ENCODE measurements around the gene ATPAF2. TPM values are rescaled to one million over a fixed set of nuclear protein-coding genes. Genes with fewer than 3 reads are reported as not detected.

ATPAF2 gene
- total RNA-seq, 1 experiment from 2014 or later: 44.5 TPM

- no peak overlapping the region for H2AFZ ChIP-seq
- TSS peak; percentile 37 for BruUV-seq (replicated peaks)
- H4K20me1 ChIP-seq (ENCODE audit: insufficient read depth): no peaks in the 10 kb centered on the region
- ChIA-PET CTCF (interaction anchor here (0.6 to 1.1 kb wide), 3 partner anchors 21 to 402 kb away, joined by 3 to 5 read pairs (median 5); no protein-coding TSS in a partner anchor), POLR2A (ENCODE audit: unreplicated experiment) (interaction anchor here (0.6 to 0.9 kb wide), 5 partner anchors 53 to 362 kb away, joined by 4 to 7 read pairs (median 5); partner anchors contain the start of genes DRC3 and TOM1L2)
- peaks cover 11% of the 10 kb centered on the region for H3F3A ChIP-seq (ENCODE audit: insufficient read depth, low read depth)
- no peaks in the 10 kb centered on the region for H3K36me3 ChIP-seq (ENCODE audit: low read depth)
- H3K9me3 ChIP-seq (ENCODE audit: insufficient read depth, low read depth): no peaks in the 10 kb centered on the region
- H3K27me3 ChIP-seq (ENCODE audit: insufficient read depth, low read depth): no peaks in the 10 kb centered on the region
- intact Hi-C loops (cut with micrococcal nuclease; ENCODE audit: unreplicated experiment): no loop called here
- TF ChIP-seq EZH2 (IDR thresholded peaks at IDR 0.05; ENCODE audit: low read depth) (no peak), CTCF (conservative IDR thresholded peaks at IDR 0.05) (no peak)
- peak; percentile 60 to 85 for DNase-seq
- no peaks in the 10 kb centered on the region for H3K79me2 ChIP-seq (ENCODE audit: low read depth)
- no peaks in the 10 kb centered on the region for H3K9me2 ChIP-seq (ENCODE audit: insufficient read depth)
- H3K27ac ChIP-seq: peak overlapping the region; percentile 33
- no peak overlapping the region for H3K4me3 ChIP-seq
- H3K4me1 ChIP-seq (replicated peaks; ENCODE audit: insufficient read depth): peaks cover 18% of the 10 kb centered on the region
- H3K4me2 ChIP-seq: peak overlapping the region; percentile 17
These were observed 13.6 kb downstream of the ATPAF2 start for GRCh38 chr17:18025241-18025944.

GRCh38 chr17:18021372-18021771 is 17.6 kb downstream of the ATPAF2 start:
- Histone ChIP-seq H3K4me1 (replicated peaks; ENCODE audit: insufficient read depth) (peaks cover 14% of the 10 kb centered on the region), H3K36me3 (ENCODE audit: low read depth) (no peaks in the 10 kb centered on the region), H3K27ac (no peak overlapping the region), H3K9me3 (ENCODE audit: insufficient read depth, low read depth) (no peaks in the 10 kb centered on the region), H3K79me2 (ENCODE audit: low read depth) (no peaks in the 10 kb centered on the region), H2AFZ (no peak overlapping the region), H3K4me3 (no peak overlapping the region), H3K27me3 (ENCODE audit: insufficient read depth, low read depth) (no peaks in the 10 kb centered on the region), H3K4me2 (no peak overlapping the region), H4K20me1 (ENCODE audit: insufficient read depth) (no peaks in the 10 kb centered on the region), H3F3A (ENCODE audit: insufficient read depth, low read depth) (peaks cover 7% of the 10 kb centered on the region), H3K9me2 (ENCODE audit: insufficient read depth) (no peaks in the 10 kb centered on the region)
- no TSS peak for BruUV-seq (replicated peaks)
- intact Hi-C loops (cut with micrococcal nuclease; ENCODE audit: unreplicated experiment): no loop called here
- CTCF ChIA-PET: no interaction called here
- TF ChIP-seq EZH2 (IDR thresholded peaks at IDR 0.05; ENCODE audit: low read depth) (no peak), CTCF (conservative IDR thresholded peaks at IDR 0.05) (no peak)
- DNase-seq: no peak
- POLR2A ChIA-PET (ENCODE audit: unreplicated experiment): no interaction called here

- H2AFZ ChIP-seq: no peak overlapping the region
- DNase-seq: no peak
- no peaks in the 10 kb centered on the region for H3K9me3 ChIP-seq (ENCODE audit: insufficient read depth, low read depth)
- H3K36me3 ChIP-seq (ENCODE audit: low read depth): no peaks in the 10 kb centered on the region
- ChIA-PET POLR2A (ENCODE audit: unreplicated experiment) (no interaction called here), CTCF (no interaction called here)
- H3K4me1 ChIP-seq (replicated peaks; ENCODE audit: insufficient read depth): peaks cover 10% of the 10 kb centered on the region
- no peaks in the 10 kb centered on the region for H3K9me2 ChIP-seq (ENCODE audit: insufficient read depth)
- intact Hi-C loops (cut with micrococcal nuclease; ENCODE audit: unreplicated experiment): no loop called here
- no peak overlapping the region for H3K4me2 ChIP-seq
- no peak overlapping the region for H3K4me3 ChIP-seq
- H3K27ac ChIP-seq: no peak overlapping the region
- TF ChIP-seq CTCF (conservative IDR thresholded peaks at IDR 0.05) (no peak), EZH2 (IDR thresholded peaks at IDR 0.05; ENCODE audit: low read depth) (no peak)
- H4K20me1 ChIP-seq (ENCODE audit: insufficient read depth): no peaks in the 10 kb centered on the region
- no peaks in the 10 kb centered on the region for H3K79me2 ChIP-seq (ENCODE audit: low read depth)
- peaks cover 3% of the 10 kb centered on the region for H3F3A ChIP-seq (ENCODE audit: insufficient read depth, low read depth)
- no peaks in the 10 kb centered on the region for H3K27me3 ChIP-seq (ENCODE audit: insufficient read depth, low read depth)
- BruUV-seq (replicated peaks): no TSS peak
These were observed 18.0 kb downstream of the ATPAF2 start for GRCh38 chr17:18020971-18021370.

All from PC-9 (cell line).